ENCODE measurements around the gene CRYGN.

Gene CRYGN

DNA sequence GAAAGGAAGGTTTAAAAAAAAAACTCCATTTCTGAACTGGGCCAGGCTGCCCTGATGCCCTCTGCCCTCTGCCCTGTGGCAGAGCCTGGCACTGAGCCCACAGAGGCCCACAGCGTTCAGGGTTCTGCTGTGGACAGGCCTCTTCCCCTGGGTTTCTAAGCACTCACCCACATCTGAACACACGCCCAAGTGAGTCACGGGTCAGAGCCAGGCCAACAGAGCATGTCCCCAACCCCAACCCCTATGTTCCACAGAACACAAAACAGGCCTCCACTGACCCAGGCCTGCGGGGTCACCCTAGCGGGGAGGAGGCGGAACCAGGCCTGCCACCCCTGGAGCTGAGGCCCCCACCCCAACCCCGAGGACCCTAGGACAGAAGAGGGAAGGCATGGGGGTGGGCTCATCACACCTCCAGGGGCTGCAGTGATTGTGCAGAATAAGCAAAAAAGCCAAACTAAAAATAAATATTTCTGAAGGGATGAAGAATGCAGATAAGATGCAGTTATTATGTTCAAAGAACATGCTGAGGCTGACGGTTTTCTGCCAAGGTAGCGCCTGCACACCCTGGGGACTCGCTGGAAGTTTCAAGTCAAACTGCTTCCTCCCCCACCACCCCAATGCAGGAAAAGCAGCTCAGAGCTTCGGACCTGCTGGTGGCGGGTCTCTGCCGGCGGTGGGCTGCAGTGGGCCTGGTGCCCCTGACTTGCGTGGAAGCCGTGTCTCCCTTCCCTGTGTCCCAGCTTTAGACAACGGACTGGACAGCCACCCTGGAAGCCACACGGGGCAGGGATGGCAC lies 35.5 kb downstream of the CRYGN start:
- H3K9me3 ChIP-seq (ENCODE audit: insufficient read depth, low read depth, low read length) = no peaks in the 10 kb centered on the region
- H3K27me3 ChIP-seq (ENCODE audit: insufficient read depth, low read length, poor library complexity, severe bottlenecking) = no peaks in the 10 kb centered on the region
- TF ChIP-seq EZH2phosphoT487 (IDR thresholded peaks at IDR 0.05; ENCODE audit: borderline replicate concordance) = no peak
- TF ChIP-seq, protein P1, sequence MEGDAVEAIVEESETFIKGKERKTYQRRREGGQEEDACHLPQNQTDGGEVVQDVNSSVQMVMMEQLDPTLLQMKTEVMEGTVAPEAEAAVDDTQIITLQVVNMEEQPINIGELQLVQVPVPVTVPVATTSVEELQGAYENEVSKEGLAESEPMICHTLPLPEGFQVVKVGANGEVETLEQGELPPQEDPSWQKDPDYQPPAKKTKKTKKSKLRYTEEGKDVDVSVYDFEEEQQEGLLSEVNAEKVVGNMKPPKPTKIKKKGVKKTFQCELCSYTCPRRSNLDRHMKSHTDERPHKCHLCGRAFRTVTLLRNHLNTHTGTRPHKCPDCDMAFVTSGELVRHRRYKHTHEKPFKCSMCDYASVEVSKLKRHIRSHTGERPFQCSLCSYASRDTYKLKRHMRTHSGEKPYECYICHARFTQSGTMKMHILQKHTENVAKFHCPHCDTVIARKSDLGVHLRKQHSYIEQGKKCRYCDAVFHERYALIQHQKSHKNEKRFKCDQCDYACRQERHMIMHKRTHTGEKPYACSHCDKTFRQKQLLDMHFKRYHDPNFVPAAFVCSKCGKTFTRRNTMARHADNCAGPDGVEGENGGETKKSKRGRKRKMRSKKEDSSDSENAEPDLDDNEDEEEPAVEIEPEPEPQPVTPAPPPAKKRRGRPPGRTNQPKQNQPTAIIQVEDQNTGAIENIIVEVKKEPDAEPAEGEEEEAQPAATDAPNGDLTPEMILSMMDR (conservative IDR thresholded peaks at IDR 0.05; ENCODE audit: low read length) = no peak
- H3K4me1 ChIP-seq (ENCODE audit: insufficient read depth, low read length, poor library complexity, severe bottlenecking) = no peaks in the 10 kb centered on the region
- no peak overlapping the region for H2AFZ ChIP-seq (ENCODE audit: low read length)
- no peak overlapping the region for H3K4me2 ChIP-seq (ENCODE audit: low read depth, low read length, poor library complexity, severe bottlenecking)
- no peaks in the 10 kb centered on the region for H3F3A ChIP-seq (ENCODE audit: low read depth)
- H3K36me3 ChIP-seq (ENCODE audit: insufficient read depth, low read length) = no peaks in the 10 kb centered on the region
- no peaks in the 10 kb centered on the region for H3K9me2 ChIP-seq (replicated peaks; ENCODE audit: low read depth, low read length)
- no peaks in the 10 kb centered on the region for H4K20me1 ChIP-seq (ENCODE audit: insufficient read depth, low read length, poor library complexity, severe bottlenecking)
- no peak overlapping the region for H3K4me3 ChIP-seq (ENCODE audit: low read length, poor library complexity, severe bottlenecking)
- H3K79me2 ChIP-seq (ENCODE audit: insufficient read depth, low read length) = no peaks in the 10 kb centered on the region
- no peak overlapping the region for H3K9ac ChIP-seq (ENCODE audit: low read depth, low read length, poor library complexity, severe bottlenecking)

DNA sequence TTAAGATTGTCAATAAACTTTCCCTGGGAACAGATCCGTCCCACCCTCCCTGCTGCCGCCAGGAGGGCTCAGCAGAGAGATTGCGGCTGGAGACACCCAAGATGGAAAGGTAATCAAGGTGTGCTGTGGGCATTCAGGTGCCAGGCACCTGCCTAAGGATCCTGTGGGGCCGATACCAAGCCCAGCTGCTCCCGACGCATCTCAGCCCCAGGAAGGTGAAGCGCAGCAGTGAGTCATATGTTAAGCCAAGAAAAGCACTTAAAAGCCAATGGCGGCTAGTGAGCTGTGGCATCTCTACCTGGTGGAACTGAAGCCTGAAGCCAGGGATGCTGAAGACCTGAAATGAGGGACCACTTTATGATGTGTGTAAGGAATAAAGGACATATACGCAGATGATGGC lies 36.2 kb downstream of the CRYGN start:
- H3K4me1 ChIP-seq (ENCODE audit: insufficient read depth, low read length, poor library complexity, severe bottlenecking) = no peaks in the 10 kb centered on the region
- H3K9me2 ChIP-seq (replicated peaks; ENCODE audit: low read depth, low read length) = no peaks in the 10 kb centered on the region
- no peaks in the 10 kb centered on the region for H3F3A ChIP-seq (ENCODE audit: low read depth)
- H4K20me1 ChIP-seq (ENCODE audit: insufficient read depth, low read length, poor library complexity, severe bottlenecking) = no peaks in the 10 kb centered on the region
- no peak overlapping the region for H3K4me2 ChIP-seq (ENCODE audit: low read depth, low read length, poor library complexity, severe bottlenecking)
- H3K27me3 ChIP-seq (ENCODE audit: insufficient read depth, low read length, poor library complexity, severe bottlenecking) = no peaks in the 10 kb centered on the region
- H2AFZ ChIP-seq (ENCODE audit: low read length) = no peak overlapping the region
- no peak for TF ChIP-seq EZH2phosphoT487 (IDR thresholded peaks at IDR 0.05; ENCODE audit: borderline replicate concordance)
- TF ChIP-seq, protein P1 (conservative IDR thresholded peaks at IDR 0.05; ENCODE audit: low read length) = no peak
- H3K4me3 ChIP-seq (ENCODE audit: low read length, poor library complexity, severe bottlenecking) = no peak overlapping the region
- no peak overlapping the region for H3K9ac ChIP-seq (ENCODE audit: low read depth, low read length, poor library complexity, severe bottlenecking)
- H3K9me3 ChIP-seq (ENCODE audit: insufficient read depth, low read depth, low read length) = no peaks in the 10 kb centered on the region
- H3K79me2 ChIP-seq (ENCODE audit: insufficient read depth, low read length) = no peaks in the 10 kb centered on the region
- H3K36me3 ChIP-seq (ENCODE audit: insufficient read depth, low read length) = no peaks in the 10 kb centered on the region

DNA sequence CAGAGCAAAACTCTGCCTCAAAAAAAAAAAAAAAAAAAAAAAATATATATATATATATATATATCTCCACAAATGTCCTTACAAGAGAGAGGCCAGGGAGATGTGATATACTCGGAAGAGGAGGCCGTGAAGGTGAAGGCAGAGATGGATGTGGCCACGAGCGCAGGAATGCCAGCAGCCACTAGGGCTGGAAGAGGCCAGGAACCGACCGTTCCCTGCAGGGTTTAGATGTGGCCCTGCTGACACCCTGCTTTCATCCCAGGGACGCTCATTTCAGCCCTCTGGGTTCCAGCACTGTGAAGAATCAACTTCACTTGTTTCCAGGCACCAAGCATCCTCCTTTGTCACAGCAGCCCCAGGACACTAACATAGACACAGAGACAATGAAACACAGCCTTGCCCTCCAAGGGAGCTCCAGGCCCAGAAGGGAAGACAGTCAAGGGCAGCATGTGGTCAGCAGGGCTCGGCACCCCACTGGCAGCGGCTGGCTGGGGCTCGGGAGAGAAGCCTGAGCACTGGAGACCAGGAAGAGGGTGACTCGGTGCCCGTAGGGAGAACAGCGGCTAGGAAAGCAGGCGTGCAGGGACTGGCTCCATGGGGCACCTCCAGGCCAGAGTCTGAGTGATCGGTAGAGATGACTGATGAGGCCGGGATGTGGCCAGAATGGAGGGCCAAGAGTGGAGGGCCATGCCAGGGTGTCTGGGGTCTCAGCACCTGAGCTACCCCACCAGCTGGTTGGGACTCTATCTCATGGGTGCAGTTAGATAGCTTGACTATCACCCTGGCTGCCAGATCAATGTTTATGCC lies 37.7 kb downstream of the CRYGN start:
- Histone ChIP-seq H3K4me2 (ENCODE audit: low read depth, low read length, poor library complexity, severe bottlenecking) (no peak overlapping the region), H3K9me3 (ENCODE audit: insufficient read depth, low read depth, low read length) (no peaks in the 10 kb centered on the region), H3K27me3 (ENCODE audit: insufficient read depth, low read length, poor library complexity, severe bottlenecking) (no peaks in the 10 kb centered on the region), H3K9ac (ENCODE audit: low read depth, low read length, poor library complexity, severe bottlenecking) (no peak overlapping the region), H3K9me2 (replicated peaks; ENCODE audit: low read depth, low read length) (no peaks in the 10 kb centered on the region), H3F3A (ENCODE audit: low read depth) (no peaks in the 10 kb centered on the region), H2AFZ (ENCODE audit: low read length) (no peak overlapping the region), H3K36me3 (ENCODE audit: insufficient read depth, low read length) (no peaks in the 10 kb centered on the region), H3K4me3 (ENCODE audit: low read length, poor library complexity, severe bottlenecking) (no peak overlapping the region), H3K4me1 (ENCODE audit: insufficient read depth, low read length, poor library complexity, severe bottlenecking) (no peaks in the 10 kb centered on the region), H4K20me1 (ENCODE audit: insufficient read depth, low read length, poor library complexity, severe bottlenecking) (no peaks in the 10 kb centered on the region), H3K79me2 (ENCODE audit: insufficient read depth, low read length) (no peaks in the 10 kb centered on the region)
- TF ChIP-seq EZH2phosphoT487 (IDR thresholded peaks at IDR 0.05; ENCODE audit: borderline replicate concordance) = no peak
- TF ChIP-seq, protein P1 (conservative IDR thresholded peaks at IDR 0.05; ENCODE audit: low read length) = no peak

All from Loucy (cell line).